Heart right ventricle (tissue), 16 donors: Measurements from ENCODE around the gene PSKH1. TPM values are rescaled to one million over a fixed set of nuclear protein-coding genes. Genes with fewer than 3 reads are reported as not detected.
A peak's percentile ranks its signal among the peaks of the same experiment; 100 is the strongest.

Experiments
- ATAC-seq, 8 donors: fragments of 200-7000 bp; cut with Tn5 transposase; one replicate each; pipeline ENCODE4 v1.9.1; 2020; ENCODE audit warnings: mild to moderate bottlenecking in 8 of 8, moderate library complexity in 8 of 8, moderate number of reproducible peaks in 1 of 8
- DNase-seq, 2 donors: peaks; one replicate each; pipeline ENCODE4 v3.0.0-alpha.2; 2020
- H3K27ac ChIP-seq, 10 donors: fragments of 200-600 bp; sonication (generic) in 2 of 10; one replicate each; pipeline versions ENCODE4 v1.5.0 to v1.8.0; 2020 to 2022; ENCODE audit warnings: mild to moderate bottlenecking in 3 of 10
- H3K27me3 ChIP-seq, 7 donors: fragments of 200-600 bp; one replicate each; pipeline ENCODE4 v1.8.0; 2021 to 2022; ENCODE audit warnings: mild to moderate bottlenecking in 2 of 7
- H3K36me3 ChIP-seq, 9 donors: fragments of 200-600 bp; sonication (generic) in 1 of 9; one replicate each; pipeline versions ENCODE4 v1.5.0 to v1.8.0; 2020 to 2022; ENCODE audit warnings: mild to moderate bottlenecking in 2 of 9
- H3K4me1 ChIP-seq, 9 donors: fragments of 200-600 bp; sonication (generic) in 1 of 9; one replicate each; pipeline versions ENCODE4 v1.5.0 to v1.8.0; 2020 to 2022; ENCODE audit warnings: mild to moderate bottlenecking in 4 of 9
- H3K4me3 ChIP-seq, 10 donors: fragments of 200-600 bp; sonication (generic) in 2 of 10; one replicate each; pipeline versions ENCODE4 v1.5.0 to v1.8.0; 2020 to 2022; ENCODE audit warnings: mild to moderate bottlenecking in 7 of 10, moderate library complexity in 2 of 10
- H3K9me3 ChIP-seq, 11 donors: fragments of 200-600 bp in 10 of 11; sonication (generic) in 2 of 11; one replicate each; pipeline versions ENCODE4 v1.5.0 to v1.8.0; 2013 to 2022; ENCODE audit warnings: mild to moderate bottlenecking in 2 of 11, control low read depth in 1 of 11, moderate library complexity in 1 of 11
- WGBS, 2 donors: extraction: QIAGEN DNeasy Blood & Tissue Kit; methylation state at CpG; one replicate each; pipeline ENCODE4 v1.1.7; 2013; ENCODE audit warnings: inconsistent platforms in 1 of 2; 5-methylcytosine and 5-hydroxymethylcytosine counted together
- intact Hi-C, 10 donors: fragments of 100-400 bp; cut with DNase I; formaldehyde crosslinking; loops; one replicate each; pipeline versions ENCODE4 v1.11.1 to v1.14.2; 2022
- polyA plus RNA-seq, 2 donors: library from polyadenylated mRNA; stranded (reverse); fragments of 200-250 nt; gene quantifications; one replicate each; pipeline ENCODE4 v1.2.3, GENCODE V29; 2013
- total RNA-seq, 10 donors: library from RNA; stranded (reverse); fragmentation: NEBNext Ultra II Directional in 3 of 10; extraction: Animal tissue kit (Norgen Biotek cat#: 25700) in 3 of 10; gene quantifications; one replicate each; pipeline versions ENCODE4 v1.2.1 to v1.2.4, GENCODE V29; 2021 to 2023
- TF ChIP-seq, protein P1 (sequence below), 9 donors: fragments of 200-600 bp; sonication (generic) in 2 of 9; IDR thresholded peaks; one replicate each; pipeline versions ENCODE4 v1.5.0 to v1.8.0; 2021 to 2022; ENCODE audit warnings: antibody characterized with exemption in 9 of 9, mild to moderate bottlenecking in 5 of 9, moderate library complexity in 1 of 9
- donor health status: Arrhythmogenic right ventricular cardiomyopathy.
- donor health status: ischemic (EF 13 %, LVEDD 7.1; RV severe dilation, severe dysfunction).
- donor health status: healthy with polysubstance abuse.
- donor health status: DM: no; HTN: yes; CAD: no.
- donor health status: DM: no; HTN: no; CAD: no.
- donor health status: ischemic (EF 25% LVEDD 6.9; RV normal size, moderate dysfunction).
- donor health status: ischemic (EF 25% LVEDD 5.7; RV mildly dilated, moderate dysfunction).
- donor health status: healthy.
- donor health status: DM: yes; HTN: yes; CAD: no.
- donor health status: Ischemic cardiomyopathy.
- donor health status: ischemic (EF 35%, LVEDD 5.7; RV mildly dilated, moderate dysfunction).
- donor health status: nonischemic (EF 11% LVEDD 7.7; RV severe dilation, severe dysfunction).
- donor health status: DM: yes; HTN: yes; CAD: no.
- donor health status: PGD.
- donor health status: ischemic (EF 29% LVEDD 5.4; RV normal size, mild dysfunction).
- donor health status: nonischemic (EF 23%, LVEDD 6.1; RV moderate dilation, normal function).

PSKH1 gene
- total and polyA plus RNA-seq, 12 donors = 15.7 to 24.5 (median 20.5) TPM

- intact Hi-C loops = loop anchor here in 6 of 10 donors (5.0 to 10.0 kb wide), 5 partner anchors 58 to 410 kb away; partner anchors contain the start of gene RIPOR1 (in 3 of the 6)
- Histone ChIP-seq H3K36me3 (peaks cover 0 to 59% (median 1%) of the 10 kb centered on the region in 9 donors), H3K4me3 (peak overlapping the region in 9 of 10 donors; percentile 70 to 96 (median 86)), H3K27ac (peak overlapping the region in 8 of 10 donors; percentile 70 to 98 (median 95)), H3K4me1 (peaks cover 4 to 32% (median 27%) of the 10 kb centered on the region in 9 donors), H3K27me3 (no peaks in the 10 kb centered on the region), H3K9me3 (no peaks in the 10 kb centered on the region)
- TF ChIP-seq, protein P1, sequence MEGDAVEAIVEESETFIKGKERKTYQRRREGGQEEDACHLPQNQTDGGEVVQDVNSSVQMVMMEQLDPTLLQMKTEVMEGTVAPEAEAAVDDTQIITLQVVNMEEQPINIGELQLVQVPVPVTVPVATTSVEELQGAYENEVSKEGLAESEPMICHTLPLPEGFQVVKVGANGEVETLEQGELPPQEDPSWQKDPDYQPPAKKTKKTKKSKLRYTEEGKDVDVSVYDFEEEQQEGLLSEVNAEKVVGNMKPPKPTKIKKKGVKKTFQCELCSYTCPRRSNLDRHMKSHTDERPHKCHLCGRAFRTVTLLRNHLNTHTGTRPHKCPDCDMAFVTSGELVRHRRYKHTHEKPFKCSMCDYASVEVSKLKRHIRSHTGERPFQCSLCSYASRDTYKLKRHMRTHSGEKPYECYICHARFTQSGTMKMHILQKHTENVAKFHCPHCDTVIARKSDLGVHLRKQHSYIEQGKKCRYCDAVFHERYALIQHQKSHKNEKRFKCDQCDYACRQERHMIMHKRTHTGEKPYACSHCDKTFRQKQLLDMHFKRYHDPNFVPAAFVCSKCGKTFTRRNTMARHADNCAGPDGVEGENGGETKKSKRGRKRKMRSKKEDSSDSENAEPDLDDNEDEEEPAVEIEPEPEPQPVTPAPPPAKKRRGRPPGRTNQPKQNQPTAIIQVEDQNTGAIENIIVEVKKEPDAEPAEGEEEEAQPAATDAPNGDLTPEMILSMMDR (IDR thresholded peaks at IDR 0.05) = no peak
- ATAC-seq = peak in 4 of 8 donors; percentile 0 to 4 (median 1)
- no peak for DNase-seq
- 35 to 45% methylated on average over 13 of the region's 13 CpGs for WGBS, 2 donors
Measured at GRCh38 chr16:67934306-67935100, 41.4 kb downstream of the PSKH1 start.

DNA sequence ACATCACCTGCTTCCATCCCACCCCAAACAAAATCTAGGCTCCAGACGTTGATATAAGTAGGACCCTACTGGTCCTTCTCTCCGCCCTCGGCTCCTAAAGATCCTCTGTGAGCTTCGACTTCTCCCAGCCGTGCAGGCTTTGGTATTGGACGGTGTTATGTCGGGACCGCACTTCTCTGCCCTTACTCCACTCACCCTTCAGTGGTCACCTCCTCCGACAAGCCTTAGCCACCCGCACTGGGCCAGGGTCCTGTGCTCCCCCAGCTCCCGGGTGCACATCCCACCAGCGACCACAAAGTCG lies 42.0 kb downstream of the PSKH1 start:
- Histone ChIP-seq H3K36me3 (peaks cover 0 to 59% (median 4%) of the 10 kb centered on the region in 9 donors), H3K9me3 (no peaks in the 10 kb centered on the region), H3K27me3 (no peaks in the 10 kb centered on the region), H3K27ac (peak overlapping the region; percentile 70 to 98 (median 95)), H3K4me3 (peak overlapping the region; percentile 70 to 96 (median 86)), H3K4me1 (peaks cover 4 to 37% (median 33%) of the 10 kb centered on the region in 9 donors)
- intact Hi-C loops = loop anchor here in 5 of 10 donors (5.0 to 10.0 kb wide), 4 partner anchors 57 to 410 kb away; partner anchors contain the start of gene RIPOR1 (in 3 of the 5)
- TF ChIP-seq, protein P1 (IDR thresholded peaks at IDR 0.05) = no peak
- 17 to 32% methylated on average over 13 of the region's 13 CpGs for WGBS, 2 donors
- no peak for DNase-seq
- peak in 7 of 8 donors; percentile 0 to 28 (median 4) for ATAC-seq

DNA sequence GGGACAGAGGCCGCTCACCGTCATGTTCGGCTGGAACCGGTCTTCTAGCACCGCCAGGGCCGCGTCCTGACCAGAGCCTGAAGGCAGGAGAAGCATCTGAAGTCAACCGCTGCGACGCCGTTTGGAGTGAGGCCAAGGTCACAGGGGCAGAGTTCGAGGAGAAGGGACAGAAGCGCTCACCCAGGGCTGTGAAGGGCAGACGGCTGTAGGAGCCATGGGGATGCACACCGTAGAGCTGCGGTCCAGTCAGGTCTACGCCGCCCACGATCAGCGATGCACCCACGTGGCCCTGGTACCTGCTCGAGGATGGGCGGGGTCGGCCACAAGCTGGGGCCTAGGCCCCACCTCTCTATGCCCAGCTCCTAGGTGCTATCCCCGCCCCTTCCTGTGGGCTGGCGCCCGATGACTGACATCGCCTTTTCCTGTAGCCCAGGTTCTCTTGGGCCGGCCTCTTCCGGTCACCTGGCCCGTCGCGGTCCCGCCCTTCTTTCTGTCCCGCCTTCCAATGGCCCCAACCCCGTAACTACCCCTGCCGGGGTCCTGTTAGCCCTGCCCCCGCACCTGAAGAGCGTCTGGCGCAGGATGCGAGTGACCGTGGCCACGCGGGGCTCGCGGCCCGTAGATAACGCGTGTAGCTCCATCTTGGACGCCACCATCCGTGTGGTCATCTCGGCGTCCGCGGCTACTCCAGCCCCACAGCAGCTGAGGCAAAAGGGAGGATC lies 42.5 kb downstream of the PSKH1 start:
- WGBS, 2 donors = 2 to 6% methylated on average over 55 of the region's 55 CpGs
- TF ChIP-seq, protein P1 (IDR thresholded peaks at IDR 0.05) = peak in 1 of 9 donors; percentile 5
- Histone ChIP-seq H3K27ac (peak overlapping the region; percentile 70 to 98 (median 95)), H3K27me3 (no peaks in the 10 kb centered on the region), H3K4me1 (peaks cover 4 to 40% (median 33%) of the 10 kb centered on the region in 9 donors), H3K9me3 (no peaks in the 10 kb centered on the region), H3K4me3 (peak overlapping the region; percentile 70 to 96 (median 86)), H3K36me3 (peaks cover 0 to 59% (median 9%) of the 10 kb centered on the region in 9 donors)
- ATAC-seq (peak; percentile 90 to 95 (median 92)), DNase-seq (peak; percentile 92 to 94)
- intact Hi-C loops = loop anchor here in 5 of 10 donors (2.0 to 10.0 kb wide), 6 partner anchors 31 to 411 kb away; partner anchors contain the start of gene RIPOR1 (in 3 of the 5)
